Cardiac fibroblast (primary cell): ENCODE data around the gene PCNP.
A peak's percentile ranks its signal among the peaks of the same experiment; 100 is the strongest.

Experiments
- DNase-seq, 2 donors: peaks; one replicate each; pipeline versions ENCODE4 v3.0.0 to v3.0.0-alpha.2; 2010; ENCODE audit warnings: low read depth in 2 of 2
- H3K4me3 ChIP-seq, 2 donors: replicated peaks in 1 of 2; 1 replicate in 1 of 2; 2 replicates in 1 of 2; pipeline ENCODE4 v1.5.1; 2011; ENCODE audit warnings: low read depth in 2 of 2, low read length in 2 of 2, mild to moderate bottlenecking in 2 of 2, moderate library complexity in 1 of 2
- CTCF ChIP-seq: IDR thresholded peaks from one replicate; pipeline ENCODE4 v1.5.1; 2011; ENCODE audit warnings: low read depth, mild to moderate bottlenecking, low read length, inconsistent platforms

Gene PCNP

GRCh38 chr3:101573449-101574387, at the start of gene PCNP:
PCNP (plus strand) TSS chr3:101574180; CDS start chr3:101574216, 36 bp downstream.
- H3K4me3 ChIP-seq, result peak within 1 kb of the TSS; percentile 95 to 99
- peak; percentile 82 for TF ChIP-seq CTCF
- DNase-seq, result peak; percentile 99 to 100

DNA sequence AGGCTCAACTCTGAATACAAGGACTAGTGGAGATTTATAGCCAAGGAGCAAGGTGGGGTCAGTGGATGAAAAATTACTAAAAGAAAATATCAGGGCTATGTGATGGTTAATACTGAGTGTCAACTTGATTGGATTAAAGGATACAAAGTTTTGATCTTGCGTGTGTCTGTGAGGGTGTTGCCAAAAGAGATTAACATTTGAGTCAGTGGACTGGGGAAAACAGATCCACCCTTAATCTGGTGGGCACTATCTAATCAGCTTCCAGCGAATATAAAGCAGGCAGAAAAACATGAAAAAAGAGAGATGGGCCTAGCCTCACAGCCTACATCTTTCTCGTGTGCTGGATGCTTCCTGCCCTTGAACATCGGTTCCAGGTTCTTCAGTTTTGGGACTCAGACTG, 46.5 kb upstream of the PCNP start:
- no peak for TF ChIP-seq CTCF
- no peak for DNase-seq
- no peak overlapping the region for H3K4me3 ChIP-seq

GRCh38 chr3:101527906-101528305, 46.1 kb upstream of the PCNP start:
- no peak for TF ChIP-seq CTCF
- H3K4me3 ChIP-seq, result no peak overlapping the region
- DNase-seq, result no peak

- DNase-seq, result no peak
- no peak for TF ChIP-seq CTCF
- H3K4me3 ChIP-seq, result no peak overlapping the region
Measured at GRCh38 chr3:101529816-101530685, 43.9 kb upstream of the PCNP start.

- DNase-seq, result no peak
- TF ChIP-seq CTCF, result no peak
Measured at GRCh38 chr3:101530686-101531047, 43.3 kb upstream of the PCNP start.

GRCh38 chr3:101531473-101532086, 42.4 kb upstream of the PCNP start:
- DNase-seq, result peak in 1 of 2 donors; percentile 7
- TF ChIP-seq CTCF, result no peak
- H3K4me3 ChIP-seq, result no peak overlapping the region

More at GRCh38 chr3:101530686-101531047, 43.3 kb upstream of the PCNP start:
- H3K4me3 ChIP-seq, result no peak overlapping the region
